Fibroblast of mammary gland (primary cell): ENCODE data around the gene VAMP4.
"Not testable (repeated sequence)": the region's sequence is repeated elsewhere in the genome, so short reads cannot be mapped to it uniquely, and the experiment has no call there.

Source experiments
- DNase-seq: peaks from one replicate; pipeline ENCODE4 v3.0.0-alpha.2; 2010; ENCODE audit warnings: low read depth
- H3K4me3 ChIP-seq: 2 replicates; pipeline ENCODE4 v1.5.1; 2011; ENCODE audit warnings: low read depth, mild to moderate bottlenecking, low read length, moderate library complexity; ENCODE audit not compliant: control insufficient read depth
- CTCF ChIP-seq: conservative IDR thresholded peaks from 2 replicates; pipeline ENCODE4 v1.5.1; 2011; ENCODE audit warnings: low read depth, low read length, inconsistent platforms; ENCODE audit not compliant: control insufficient read depth, insufficient read depth

VAMP4 gene

DNA sequence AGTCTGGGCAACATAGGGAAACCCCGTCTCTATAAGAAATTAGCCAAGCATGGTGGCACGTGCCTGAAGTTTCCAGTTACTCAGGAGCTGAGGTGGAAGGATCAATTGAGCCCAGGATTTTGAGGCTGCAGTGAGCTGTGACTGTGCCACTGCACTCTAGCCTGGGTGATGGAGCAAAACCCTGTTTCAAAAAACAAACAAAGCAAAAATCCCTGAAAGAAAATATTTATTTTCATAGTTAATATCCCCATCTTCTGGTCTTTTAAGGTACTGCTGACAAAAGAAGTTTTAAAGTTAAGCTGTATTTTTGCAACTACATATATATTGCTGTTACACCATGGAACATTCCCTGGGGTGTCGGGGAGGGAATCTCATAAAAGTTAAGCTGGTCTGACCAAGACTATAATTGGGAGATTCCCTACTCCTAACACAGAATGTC is 26.0 kb downstream of the VAMP4 start:
- peak; percentile 45 for TF ChIP-seq CTCF
- no peak overlapping the region for H3K4me3 ChIP-seq
- DNase-seq, result peak; percentile 37

DNA sequence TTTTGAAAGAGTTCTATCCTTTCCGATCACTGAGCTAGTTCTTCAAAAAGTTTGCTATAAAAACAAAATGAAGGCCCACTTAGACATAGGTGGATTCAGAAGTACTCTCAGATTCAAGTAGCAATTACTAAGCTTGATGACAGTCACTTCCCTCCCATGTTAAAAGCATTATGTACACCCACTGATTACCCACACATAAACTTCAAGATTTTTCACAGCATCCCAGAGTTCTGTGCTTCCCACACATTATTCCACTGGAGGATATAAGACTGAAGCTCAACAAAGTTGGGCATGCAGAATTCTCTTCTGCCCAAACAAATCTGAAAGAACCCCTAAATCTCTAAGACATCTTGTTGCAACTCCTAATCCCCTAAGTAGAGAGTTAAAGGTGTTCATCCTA is 29.5 kb downstream of the VAMP4 start:
- H3K4me3 ChIP-seq, result no peak overlapping the region
- TF ChIP-seq CTCF, result no peak
- DNase-seq, result no peak

DNA sequence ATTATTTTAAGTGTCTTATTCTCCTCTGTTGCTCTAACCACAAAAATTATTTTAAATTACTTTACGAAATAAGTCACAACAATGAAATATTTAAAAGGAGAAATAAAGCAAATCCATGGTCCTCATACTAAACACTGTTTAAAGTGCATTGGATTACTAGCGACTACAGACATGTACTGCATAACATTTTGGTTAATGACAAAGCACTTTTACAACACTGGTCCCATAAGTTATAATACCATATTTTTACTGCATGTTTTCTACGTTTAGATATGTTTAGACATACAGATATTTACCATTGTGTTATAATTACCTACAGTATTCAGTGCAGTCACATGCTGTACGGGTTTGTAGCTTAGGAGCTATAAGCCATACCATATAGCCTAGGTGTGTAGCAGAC is 30.2 kb downstream of the VAMP4 start:
- no peak for DNase-seq
- no peak for TF ChIP-seq CTCF
- no peak overlapping the region for H3K4me3 ChIP-seq

DNA sequence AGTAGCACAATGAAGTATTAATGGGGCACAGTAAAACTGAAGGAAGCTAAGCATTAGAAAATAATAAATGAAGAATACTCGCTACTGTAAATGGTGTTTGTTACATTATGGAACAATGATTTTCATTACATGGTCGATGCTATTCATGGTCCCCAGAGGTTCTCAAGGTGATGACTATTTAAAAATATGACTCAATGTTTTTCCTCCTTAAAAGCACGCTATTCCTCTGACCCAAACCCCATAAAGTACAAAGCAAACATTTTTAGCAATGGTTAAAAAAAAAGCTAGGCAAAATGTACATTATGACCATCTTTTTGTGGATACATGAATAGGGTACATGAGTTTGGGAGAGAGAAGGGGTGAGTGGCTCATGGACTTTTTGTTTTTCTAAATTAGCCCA is 34.3 kb downstream of the VAMP4 start:
- no peak for TF ChIP-seq CTCF
- H3K4me3 ChIP-seq, result no peak overlapping the region
- DNase-seq, result peak; percentile 19

DNA sequence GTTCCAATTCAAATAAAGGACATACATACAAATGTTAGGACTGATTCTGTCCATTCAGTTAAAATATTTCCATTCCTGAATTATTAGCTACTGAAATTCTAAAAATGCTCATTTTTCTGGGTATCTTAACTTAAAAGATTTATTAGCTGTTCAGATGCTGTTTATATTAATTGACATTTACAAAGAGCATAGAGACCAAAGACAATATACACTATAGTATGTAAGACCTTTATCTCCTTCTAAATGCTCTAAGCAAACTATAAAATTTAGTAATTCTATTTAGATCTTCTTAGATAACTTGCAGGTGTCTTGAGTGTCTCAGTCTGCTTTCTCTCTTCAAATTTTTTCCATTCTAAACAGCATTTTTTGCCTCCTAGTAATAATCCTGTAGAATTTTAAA is 39.3 kb downstream of the VAMP4 start:
- no peak for TF ChIP-seq CTCF
- no peak overlapping the region for H3K4me3 ChIP-seq
- no peak for DNase-seq

GRCh38 chr1:171699531-171699930 is 42.3 kb downstream of the VAMP4 start:
- no peak overlapping the region for H3K4me3 ChIP-seq
- DNase-seq, result no peak
- no peak for TF ChIP-seq CTCF

- not testable (repeated sequence) for H3K4me3 ChIP-seq, DNase-seq
These were observed 46.1 kb downstream of the VAMP4 start for GRCh38 chr1:171695772-171696171.

DNA sequence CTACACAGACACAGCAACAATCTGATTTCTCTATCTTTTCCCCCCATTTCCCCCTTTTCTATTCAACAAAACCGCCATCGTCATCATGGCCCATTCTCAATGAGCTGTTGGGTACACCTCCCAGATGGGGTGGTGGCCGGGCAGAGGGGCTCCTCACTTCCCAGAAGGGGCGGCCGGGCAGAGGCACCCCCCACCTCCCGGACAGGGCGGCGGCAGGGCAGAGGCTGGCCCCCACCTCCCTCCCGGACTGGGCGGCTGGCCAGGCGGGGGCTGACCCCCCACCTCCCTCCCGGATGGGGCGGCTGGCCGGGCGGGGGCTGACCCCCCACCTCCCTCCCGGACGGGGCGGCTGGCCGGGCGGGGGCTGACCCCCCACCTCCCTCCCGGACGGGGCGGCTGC is 48.3 kb downstream of the VAMP4 start:
- DNase-seq, H3K4me3 ChIP-seq: not testable (repeated sequence)
